C4-2B (cell line): ENCODE results near the gene POU6F1.

ENCODE experiments used
- ZFX ChIP-seq: fragments of 450-650 bp; IDR thresholded peaks from 2 replicates; pipeline ENCODE4 v1.6.1; 2017
- TF ChIP-seq, protein P1 (sequence below): fragments of 450-650 bp; conservative IDR thresholded peaks from 2 replicates; pipeline ENCODE4 v1.5.1; 2017; ENCODE audit warnings: mild to moderate bottlenecking

DNA sequence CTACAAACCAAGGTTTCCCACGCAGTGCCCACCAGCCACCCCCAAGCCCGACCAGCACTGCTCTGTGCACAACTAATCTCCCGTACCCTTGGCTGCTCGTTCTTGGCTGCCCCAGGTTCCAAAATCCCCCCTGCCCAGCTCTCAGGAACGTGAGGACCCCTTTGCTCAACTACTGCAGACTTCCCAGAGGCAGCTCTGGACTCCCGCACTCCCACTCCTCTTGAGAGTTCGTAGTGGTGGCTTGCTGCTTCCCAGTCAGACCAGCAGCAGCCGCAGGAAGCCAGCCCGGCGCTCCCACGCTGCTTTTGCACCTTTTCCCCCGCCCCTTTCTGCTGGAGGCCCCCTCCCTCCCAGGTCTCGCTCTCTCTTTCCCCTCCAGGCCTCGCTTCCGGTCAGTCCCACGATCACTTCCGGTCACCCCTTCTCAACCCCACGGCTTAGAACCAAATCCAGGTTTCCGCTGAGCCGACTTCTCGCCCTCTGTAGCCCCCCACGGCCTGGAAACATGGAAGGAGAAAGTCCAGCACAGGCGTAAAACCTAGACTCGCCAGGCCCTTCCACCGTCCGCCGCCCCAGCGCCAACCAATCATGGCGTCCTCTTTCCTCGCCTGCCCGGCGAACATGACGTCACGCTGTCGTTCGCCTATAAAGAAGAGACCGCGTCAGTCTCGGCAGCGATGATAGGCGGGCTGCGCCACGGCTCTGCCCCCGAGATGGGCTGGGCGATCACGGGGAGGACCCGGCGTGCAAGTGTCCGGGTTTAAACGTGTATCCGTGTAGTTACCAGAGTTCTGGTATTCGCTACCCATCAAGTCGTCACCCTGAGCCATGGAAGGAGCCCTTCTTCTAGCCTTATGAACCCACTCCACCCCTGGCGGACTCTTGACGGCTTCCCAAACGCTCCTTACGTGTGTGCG, 45.1 kb downstream of the POU6F1 start, which contains the start of gene TFCP2:
- TF ChIP-seq, protein P1, sequence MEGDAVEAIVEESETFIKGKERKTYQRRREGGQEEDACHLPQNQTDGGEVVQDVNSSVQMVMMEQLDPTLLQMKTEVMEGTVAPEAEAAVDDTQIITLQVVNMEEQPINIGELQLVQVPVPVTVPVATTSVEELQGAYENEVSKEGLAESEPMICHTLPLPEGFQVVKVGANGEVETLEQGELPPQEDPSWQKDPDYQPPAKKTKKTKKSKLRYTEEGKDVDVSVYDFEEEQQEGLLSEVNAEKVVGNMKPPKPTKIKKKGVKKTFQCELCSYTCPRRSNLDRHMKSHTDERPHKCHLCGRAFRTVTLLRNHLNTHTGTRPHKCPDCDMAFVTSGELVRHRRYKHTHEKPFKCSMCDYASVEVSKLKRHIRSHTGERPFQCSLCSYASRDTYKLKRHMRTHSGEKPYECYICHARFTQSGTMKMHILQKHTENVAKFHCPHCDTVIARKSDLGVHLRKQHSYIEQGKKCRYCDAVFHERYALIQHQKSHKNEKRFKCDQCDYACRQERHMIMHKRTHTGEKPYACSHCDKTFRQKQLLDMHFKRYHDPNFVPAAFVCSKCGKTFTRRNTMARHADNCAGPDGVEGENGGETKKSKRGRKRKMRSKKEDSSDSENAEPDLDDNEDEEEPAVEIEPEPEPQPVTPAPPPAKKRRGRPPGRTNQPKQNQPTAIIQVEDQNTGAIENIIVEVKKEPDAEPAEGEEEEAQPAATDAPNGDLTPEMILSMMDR, result no peak
- no peak for TF ChIP-seq ZFX
